Endometrial microvascular endothelial cells (primary cell): ENCODE results near the gene CDH15. TPM values are rescaled to one million over a fixed set of nuclear protein-coding genes. Genes with fewer than 3 reads are reported as not detected.

ENCODE experiments used
- in situ Hi-C: cut with HindIII; loops from 2 replicates; pipeline ENCODE4 v1.10.0; 2017; ENCODE audit warnings: low sequenced_read_pairs, low pct_unique_long_range_greater_than_20kb; ENCODE audit errors: inconsistent ontology term
- total RNA-seq: library from RNA; depleted of rRNA; stranded (reverse); fragments of >200 nt; gene quantifications from one replicate; pipeline ENCODE4 v1.2.3, GENCODE V29; 2015; ENCODE audit errors: inconsistent ontology term

Gene CDH15
- total RNA-seq, 1 donor from 2014 or later = not detected

- in situ Hi-C loops = no loop called here
Measured at GRCh38 chr16:89192956-89193575, 21.5 kb downstream of the CDH15 start.

GRCh38 chr16:89193576-89194293 is 22.2 kb downstream of the CDH15 start:
- in situ Hi-C loops = no loop called here

DNA sequence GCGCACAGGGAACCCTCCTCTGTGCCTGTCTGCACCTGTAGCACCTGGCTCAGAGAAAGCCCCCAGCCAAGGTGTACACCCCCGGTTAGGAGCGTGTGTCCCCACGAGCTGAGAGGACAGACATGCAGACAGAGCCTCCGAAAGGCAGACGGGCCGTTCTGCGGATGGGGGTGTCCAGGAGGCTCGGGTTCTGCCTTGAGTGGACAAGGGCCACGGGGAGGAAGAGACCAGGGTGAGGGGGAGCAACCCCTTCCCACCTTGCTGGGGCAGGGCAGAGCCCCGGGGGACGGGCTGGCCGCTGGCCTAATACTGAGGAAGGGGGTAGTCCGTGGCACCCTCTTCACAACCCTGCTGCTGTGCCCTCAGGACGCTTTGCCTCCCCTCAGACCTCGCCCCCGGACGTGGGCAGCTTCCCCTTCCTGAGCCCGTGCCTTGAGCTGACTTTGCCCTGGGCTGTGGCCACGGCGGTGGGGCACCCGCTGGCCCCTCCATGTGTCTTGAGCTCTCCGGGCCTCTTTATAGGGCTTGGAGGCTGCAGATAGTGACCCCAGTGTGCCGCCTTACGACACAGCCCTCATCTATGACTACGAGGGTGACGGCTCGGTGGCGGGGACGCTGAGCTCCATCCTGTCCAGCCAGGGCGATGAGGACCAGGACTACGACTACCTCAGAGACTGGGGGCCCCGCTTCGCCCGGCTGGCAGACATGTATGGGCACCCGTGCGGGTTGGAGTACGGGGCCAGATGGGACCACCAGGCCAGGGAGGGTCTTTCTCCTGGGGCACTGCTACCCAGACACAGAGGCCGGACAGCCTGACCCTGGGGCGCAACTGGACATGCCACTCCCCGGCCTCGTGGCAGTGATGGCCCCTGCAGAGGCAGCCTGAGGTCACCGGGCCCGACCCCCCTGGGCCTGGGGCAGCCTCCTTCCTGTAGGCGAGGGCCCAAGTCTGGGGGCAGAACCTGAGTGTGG is 23.1 kb downstream of the CDH15 start:
- in situ Hi-C loops = no loop called here

- in situ Hi-C loops = no loop called here
Measured at GRCh38 chr16:89195521-89196171, 24.1 kb downstream of the CDH15 start.

- in situ Hi-C loops = no loop called here
Measured at GRCh38 chr16:89197033-89197632, 25.6 kb downstream of the CDH15 start.

- in situ Hi-C loops = no loop called here
Measured at GRCh38 chr16:89197633-89198416, 26.3 kb downstream of the CDH15 start.

GRCh38 chr16:89198417-89199240 is 27.1 kb downstream of the CDH15 start:
- in situ Hi-C loops = no loop called here

DNA sequence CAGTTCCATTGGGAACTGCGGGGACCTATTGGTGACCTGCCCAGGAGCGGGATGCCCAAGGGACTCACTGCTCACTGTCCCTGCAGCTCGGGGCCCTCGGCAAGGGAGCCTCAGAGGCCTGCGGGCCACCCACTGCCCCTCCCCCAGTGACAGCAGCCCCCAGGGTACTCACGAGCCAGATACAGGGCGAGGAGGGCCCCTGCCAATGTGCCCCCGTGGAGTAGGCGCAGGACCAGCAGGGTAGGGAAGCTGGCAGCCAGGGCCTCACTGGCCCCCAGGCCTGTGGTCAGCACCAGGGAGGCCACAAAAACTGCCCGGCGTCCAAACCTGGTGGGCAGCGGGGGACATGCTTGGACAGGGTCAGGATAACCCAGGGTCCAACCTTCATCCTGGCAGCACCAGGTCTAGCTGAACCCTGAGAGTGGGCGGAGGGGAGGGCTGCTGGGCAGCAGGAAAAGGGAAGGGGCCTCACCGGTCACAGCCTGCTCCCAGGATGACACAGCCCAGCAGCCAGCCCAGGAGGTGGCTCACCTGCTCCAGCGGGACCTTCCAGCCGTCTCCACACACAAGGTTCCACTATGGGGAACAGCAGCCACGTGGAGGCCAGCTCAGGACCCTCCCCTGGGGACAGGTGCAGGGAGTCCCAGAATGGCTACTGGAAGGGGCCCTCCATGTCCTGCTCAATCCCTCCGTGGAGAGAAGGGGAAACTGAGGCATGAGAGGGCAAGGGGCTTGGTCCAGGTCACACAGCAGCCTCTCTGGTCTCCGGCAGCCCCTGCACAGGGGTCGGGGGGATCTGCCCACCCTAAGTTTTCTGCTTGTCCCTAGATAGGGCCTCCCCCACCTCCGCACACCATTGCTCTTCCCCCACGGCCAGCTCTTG is 27.9 kb downstream of the CDH15 start:
- in situ Hi-C loops = no loop called here

- in situ Hi-C loops = no loop called here
Measured at GRCh38 chr16:89200124-89200849, 28.7 kb downstream of the CDH15 start, which contains the start of gene SLC22A31. Gene SLC22A31, minus strand, starts transcription at chr16:89200537. Its CDS starts 36 bp downstream, at chr16:89200501.

DNA sequence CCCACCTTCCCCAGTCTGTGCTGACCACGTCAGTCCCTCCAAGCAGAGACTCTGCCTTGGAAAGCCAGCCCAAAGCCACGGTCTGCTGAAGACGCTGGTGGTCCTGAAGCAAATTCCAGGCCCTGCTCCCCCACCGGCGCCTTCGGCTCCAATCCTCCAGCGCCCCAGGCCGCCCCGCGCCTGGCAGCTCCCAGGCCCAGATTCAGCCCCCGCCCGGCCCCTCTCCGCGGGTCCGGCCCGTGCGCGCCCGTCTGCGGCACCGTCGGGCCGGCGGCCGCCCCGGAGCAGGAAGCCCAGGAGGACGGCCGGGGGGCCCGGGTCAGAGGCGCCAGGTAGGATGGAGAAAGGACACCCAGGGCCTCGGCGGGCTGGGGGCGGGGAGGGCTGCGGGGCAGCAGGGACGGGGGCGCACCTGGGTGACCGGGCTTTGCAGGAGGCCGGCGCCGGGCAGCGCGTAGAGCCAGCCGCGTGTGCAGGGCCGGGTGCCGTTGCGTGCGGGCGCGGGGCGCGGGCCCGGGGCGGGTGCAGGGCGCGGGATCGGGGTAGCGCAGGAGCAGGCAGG is 29.4 kb downstream of the CDH15 start:
- in situ Hi-C loops = no loop called here

DNA sequence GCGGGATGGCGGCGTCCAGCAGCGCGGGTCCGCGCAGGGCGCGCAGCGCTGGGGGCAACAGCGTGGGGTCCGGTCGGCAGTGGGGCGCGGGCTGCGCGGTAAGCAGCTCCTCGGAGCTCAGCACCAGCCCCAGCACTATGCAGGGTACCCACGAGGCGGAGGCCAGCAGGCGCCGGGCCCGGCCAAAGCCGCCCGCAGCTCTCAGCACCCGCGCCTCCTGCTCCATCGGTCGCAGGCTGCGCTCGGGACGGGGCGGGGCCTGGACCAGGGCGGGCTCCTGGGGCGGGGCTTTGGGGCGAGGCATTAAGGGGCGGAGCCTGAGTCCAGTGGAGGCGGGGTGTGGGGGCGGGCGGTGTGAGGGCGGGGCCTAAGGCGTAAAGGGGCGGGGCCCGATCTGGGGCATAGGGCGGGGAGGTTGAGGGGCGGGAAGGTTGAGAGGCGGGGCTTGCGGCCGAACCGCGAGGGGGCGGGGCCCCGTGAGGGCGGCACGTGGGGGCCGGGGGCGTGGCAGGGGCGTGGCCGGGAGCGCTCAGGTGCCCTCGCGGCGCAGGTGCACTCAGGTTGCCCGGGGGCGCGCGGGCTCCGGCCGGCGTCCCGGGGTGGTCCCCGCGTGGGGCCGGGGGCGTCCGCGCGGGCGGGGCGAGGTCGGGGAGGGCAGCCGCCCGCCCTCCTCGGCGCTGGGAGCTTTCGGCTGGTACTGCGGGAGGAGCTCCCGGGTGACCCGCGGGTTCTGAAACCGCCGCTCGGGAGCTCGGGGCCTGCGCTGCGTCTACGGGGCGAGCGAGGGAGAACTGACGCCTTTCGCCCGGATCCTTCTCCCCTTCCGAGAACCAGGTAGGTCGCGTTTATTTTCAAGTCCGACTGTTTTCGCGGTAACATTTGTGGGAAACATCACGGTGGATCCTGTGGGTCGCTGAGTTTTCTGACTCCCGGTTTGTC is 30.2 kb downstream of the CDH15 start:
- in situ Hi-C loops = no loop called here

GRCh38 chr16:89202422-89203215 is 31.1 kb downstream of the CDH15 start:
- in situ Hi-C loops = no loop called here

DNA sequence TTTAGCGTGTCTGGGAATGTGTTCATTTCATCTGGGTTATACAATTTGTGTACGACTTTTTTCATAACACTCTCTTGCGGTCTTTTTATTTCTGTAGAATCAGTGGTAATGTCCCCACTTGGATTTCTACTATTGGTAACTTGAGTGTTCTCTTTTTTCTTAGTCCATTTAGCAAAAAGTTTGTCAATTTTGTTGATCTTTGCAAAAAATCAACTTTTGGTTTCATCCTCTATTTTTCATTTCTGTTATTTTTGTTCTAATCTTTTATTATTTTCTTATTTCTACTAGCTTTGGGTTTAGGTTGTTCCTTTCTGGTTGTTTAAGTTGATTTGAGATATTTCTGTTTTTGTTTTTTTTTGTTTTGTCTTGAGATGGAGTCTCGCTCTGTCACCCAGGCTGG is 36.4 kb downstream of the CDH15 start:
- in situ Hi-C loops = no loop called here
